Measurements from ENCODE around the gene FAM32A.
A peak's percentile ranks its signal among the peaks of the same experiment; 100 is the strongest.
"Not testable (repeated sequence)": the region's sequence is repeated elsewhere in the genome, so short reads cannot be mapped to it uniquely, and the experiment has no call there.

FAM32A gene

GRCh38 chr19:16166417-16166816 is 18.8 kb upstream of the FAM32A start:
- DNase-seq = no peak

- DNase-seq = no peak
Measured at GRCh38 chr19:16167055-16167454, 18.2 kb upstream of the FAM32A start.

GRCh38 chr19:16168465-16169081 is 16.6 kb upstream of the FAM32A start:
- no peak for DNase-seq

- DNase-seq = no peak
Measured at GRCh38 chr19:16170134-16170533, 15.1 kb upstream of the FAM32A start.

GRCh38 chr19:16175954-16176353 is 9.3 kb upstream of the FAM32A start:
- no peak for DNase-seq

- DNase-seq = not testable (repeated sequence)
Measured at GRCh38 chr19:16178866-16179265, 6.3 kb upstream of the FAM32A start.

GRCh38 chr19:16180611-16181010 is 4.6 kb upstream of the FAM32A start:
- DNase-seq = no peak

GRCh38 chr19:16184665-16185122 is 516 bp upstream of the FAM32A start:
- DNase-seq = no peak

GRCh38 chr19:16185768-16186123 is 536 bp downstream of the FAM32A start:
- DNase-seq = peak; percentile 49

GRCh38 chr19:16188521-16188920 is 3.3 kb downstream of the FAM32A start:
- DNase-seq = no peak

GRCh38 chr19:16190198-16190597 is 5.0 kb downstream of the FAM32A start:
- no peak for DNase-seq

- DNase-seq = no peak
Measured at GRCh38 chr19:16190736-16191135, 5.5 kb downstream of the FAM32A start.

- DNase-seq = no peak
Measured at GRCh38 chr19:16191216-16191908, 6.2 kb downstream of the FAM32A start.

- DNase-seq = no peak
Measured at GRCh38 chr19:16193466-16193865, 8.3 kb downstream of the FAM32A start.

GRCh38 chr19:16197188-16197621 is 12.0 kb downstream of the FAM32A start:
- DNase-seq = no peak

GRCh38 chr19:16197622-16198369 is 12.6 kb downstream of the FAM32A start, which contains the start of gene AP1M1:
Gene AP1M1, plus strand, starts transcription at chr19:16197911. Its CDS starts 116 bp downstream, at chr19:16198027.
- peak; percentile 98 for DNase-seq

- DNase-seq = no peak
Measured at GRCh38 chr19:16198370-16198651, 13.1 kb downstream of the FAM32A start.

GRCh38 chr19:16199275-16199932 is 14.2 kb downstream of the FAM32A start:
- peak; percentile 3 for DNase-seq

GRCh38 chr19:16200038-16201010 is 15.1 kb downstream of the FAM32A start:
- DNase-seq = no peak

GRCh38 chr19:16201011-16201391 is 15.8 kb downstream of the FAM32A start:
- DNase-seq = no peak

GRCh38 chr19:16202320-16203255 is 17.4 kb downstream of the FAM32A start:
- no peak for DNase-seq
